Measurements from ENCODE around the gene LRRC23. TPM values are rescaled to one million over a fixed set of nuclear protein-coding genes. Genes with fewer than 3 reads are reported as not detected.
"Not testable (repeated sequence)": the region's sequence is repeated elsewhere in the genome, so short reads cannot be mapped to it uniquely, and the experiment has no call there.

LRRC23 gene
- total and polyA plus RNA-seq, 7 donors: 5.3 to 21.0 (median 12.2) TPM

- H3K36me3 ChIP-seq: peaks cover 41 to 99% (median 77%) of the 10 kb centered on the region in 4 donors
- H3K4me1 ChIP-seq: peaks cover 0 to 1% (median 0%) of the 10 kb centered on the region in 4 donors
- H3K27me3 ChIP-seq: no peaks in the 10 kb centered on the region
- H3K27ac ChIP-seq: no peak overlapping the region
- H3K4me3 ChIP-seq: no peak overlapping the region
- intact Hi-C loops (cut with DNase I): loop anchor here (10.0 kb wide), 1 partner anchor 253 kb away; no protein-coding TSS in a partner anchor
- DNase-seq: no peak
- no peak for TF ChIP-seq CTCF (IDR thresholded peaks at IDR 0.05)
- TF ChIP-seq POLR2A (IDR thresholded peaks at IDR 0.05): no peak
- no peak for TF ChIP-seq EP300 (IDR thresholded peaks at IDR 0.05)
- TF ChIP-seq POLR2AphosphoS5 (IDR thresholded peaks at IDR 0.05): no peak
- H3K9me3 ChIP-seq: no peaks in the 10 kb centered on the region
- WGBS, 2 donors: 96% methylated on average over 9 of the region's 9 CpGs
Observed at GRCh38 chr12:6861391-6861790, 43.2 kb upstream of the LRRC23 start.

- no peak for DNase-seq
- 93 to 94% methylated on average over 11 of the region's 11 CpGs for WGBS, 2 donors
- no peak overlapping the region for H3K4me3 ChIP-seq
- no peaks in the 10 kb centered on the region for H3K9me3 ChIP-seq
- H3K4me1 ChIP-seq: peaks cover 0 to 10% (median 6%) of the 10 kb centered on the region in 4 donors
- no peaks in the 10 kb centered on the region for H3K27me3 ChIP-seq
- TF ChIP-seq POLR2AphosphoS5 (IDR thresholded peaks at IDR 0.05) (no peak), EP300 (IDR thresholded peaks at IDR 0.05) (no peak), CTCF (IDR thresholded peaks at IDR 0.05) (no peak), POLR2A (IDR thresholded peaks at IDR 0.05) (no peak)
- intact Hi-C loops (cut with DNase I): loop anchor here (10.0 kb wide), 1 partner anchor 252 kb away; no protein-coding TSS in a partner anchor
- H3K36me3 ChIP-seq: peaks cover 26 to 82% (median 61%) of the 10 kb centered on the region in 4 donors
- H3K27ac ChIP-seq: no peak overlapping the region
Observed at GRCh38 chr12:6863033-6863432, 41.6 kb upstream of the LRRC23 start.

- DNase-seq: no peak
- 98% methylated on average over 16 of the region's 16 CpGs for WGBS, 2 donors
- Histone ChIP-seq H3K36me3 (peaks cover 19 to 75% (median 55%) of the 10 kb centered on the region in 4 donors), H3K4me1 (peaks cover 0 to 17% (median 12%) of the 10 kb centered on the region in 4 donors), H3K27me3 (no peaks in the 10 kb centered on the region), H3K9me3 (no peaks in the 10 kb centered on the region), H3K4me3 (no peak overlapping the region), H3K27ac (no peak overlapping the region)
- TF ChIP-seq EP300 (IDR thresholded peaks at IDR 0.05) (no peak), POLR2A (IDR thresholded peaks at IDR 0.05) (no peak), CTCF (IDR thresholded peaks at IDR 0.05) (no peak), POLR2AphosphoS5 (IDR thresholded peaks at IDR 0.05) (no peak)
- intact Hi-C loops (cut with DNase I): loop anchor here (10.0 kb wide), 1 partner anchor 251 kb away; no protein-coding TSS in a partner anchor
Observed at GRCh38 chr12:6863586-6864321, 40.9 kb upstream of the LRRC23 start.

- DNase-seq, H3K27me3 ChIP-seq, H3K4me3 ChIP-seq, H3K9me3 ChIP-seq, H3K27ac ChIP-seq: not testable (repeated sequence)
- 95% methylated on average over 5 of the region's 5 CpGs for WGBS, 2 donors
- Histone ChIP-seq H3K36me3 (peaks cover 24 to 74% (median 49%) of the 10 kb centered on the region in 4 donors), H3K4me1 (peaks cover 0 to 29% (median 26%) of the 10 kb centered on the region in 4 donors)
- intact Hi-C loops (cut with DNase I): loop anchor here (10.0 kb wide), 1 partner anchor 249 kb away; no protein-coding TSS in a partner anchor
Observed at GRCh38 chr12:6865307-6865706, 39.3 kb upstream of the LRRC23 start.

GRCh38 chr12:6866163-6866919 is 38.3 kb upstream of the LRRC23 start:
- Histone ChIP-seq H3K27me3 (no peaks in the 10 kb centered on the region), H3K36me3 (peaks cover 14 to 74% (median 49%) of the 10 kb centered on the region in 4 donors), H3K9me3 (no peaks in the 10 kb centered on the region), H3K4me3 (peak overlapping the region in 3 of 4 donors; percentile 94 to 100 (median 99)), H3K27ac (peak overlapping the region; percentile 95 to 100 (median 98)), H3K4me1 (peaks cover 0 to 35% (median 33%) of the 10 kb centered on the region in 4 donors)
- intact Hi-C loops (cut with DNase I): loop anchor here (10.0 kb wide), 1 partner anchor 248 kb away; no protein-coding TSS in a partner anchor
- TF ChIP-seq POLR2AphosphoS5 (IDR thresholded peaks at IDR 0.05): no peak
- TF ChIP-seq CTCF (IDR thresholded peaks at IDR 0.05): no peak
- TF ChIP-seq POLR2A (IDR thresholded peaks at IDR 0.05): no peak
- no peak for TF ChIP-seq EP300 (IDR thresholded peaks at IDR 0.05)
- 79 to 85% methylated on average over 19 of the region's 19 CpGs for WGBS, 2 donors
- no peak for DNase-seq

Measured in sigmoid colon (tissue), 7 donors.